ENCODE results near the gene DDIT4.
"Not testable (repeated sequence)": the region's sequence is repeated elsewhere in the genome, so short reads cannot be mapped to it uniquely, and the experiment has no call there.

Gene DDIT4, protein sequence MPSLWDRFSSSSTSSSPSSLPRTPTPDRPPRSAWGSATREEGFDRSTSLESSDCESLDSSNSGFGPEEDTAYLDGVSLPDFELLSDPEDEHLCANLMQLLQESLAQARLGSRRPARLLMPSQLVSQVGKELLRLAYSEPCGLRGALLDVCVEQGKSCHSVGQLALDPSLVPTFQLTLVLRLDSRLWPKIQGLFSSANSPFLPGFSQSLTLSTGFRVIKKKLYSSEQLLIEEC

DNA sequence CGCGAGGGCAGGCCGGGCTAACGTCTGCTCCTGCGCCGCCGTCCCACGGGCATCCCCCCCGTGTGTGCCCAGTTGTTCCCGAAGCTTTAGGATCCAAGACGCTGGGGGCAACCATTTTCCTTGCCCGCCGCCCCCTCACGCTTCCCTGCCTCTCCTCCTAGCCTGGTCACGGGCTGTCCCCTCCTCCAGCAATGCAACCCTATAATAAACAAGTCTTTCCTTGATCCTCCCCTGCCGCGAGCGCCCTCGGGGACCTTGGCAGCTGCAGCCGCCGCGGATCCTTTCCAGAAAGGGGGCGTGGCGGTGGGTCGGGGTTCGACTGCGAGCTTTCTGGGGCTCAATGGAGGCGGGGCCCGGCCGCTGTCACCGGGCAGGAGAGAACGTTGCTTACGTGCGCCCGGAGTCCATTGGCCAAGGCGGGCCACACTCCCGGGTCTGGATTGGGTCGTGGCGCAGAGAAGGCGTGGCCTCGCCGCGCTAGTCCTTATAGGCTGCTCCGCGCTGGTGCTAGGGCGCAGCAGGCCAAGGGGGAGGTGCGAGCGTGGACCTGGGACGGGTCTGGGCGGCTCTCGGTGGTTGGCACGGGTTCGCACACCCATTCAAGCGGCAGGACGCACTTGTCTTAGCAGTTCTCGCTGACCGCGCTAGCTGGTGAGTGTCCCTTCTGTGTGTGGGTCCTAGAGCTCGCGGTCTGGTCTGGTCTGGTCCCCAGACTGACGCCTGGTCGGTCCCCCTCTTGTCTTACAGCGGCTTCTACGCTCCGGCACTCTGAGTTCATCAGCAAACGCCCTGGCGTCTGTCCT is at the start of gene DDIT4:
Gene DDIT4, plus strand, starts transcription at position 515 of the 803 bp plus-strand sequence. CDS start 293 bp downstream, outside the sequence.
- Histone ChIP-seq H3K4me3 (ENCODE audit: low read depth in 1 of 2, low read length in 1 of 2) (peak within 1 kb of the TSS; percentile 94 to 97), H3K27ac (peak within 1 kb of the TSS; percentile 92), H3K36me3 (no peaks in the 10 kb centered on the region), H3K9me3 (no peaks in the 10 kb centered on the region), H3K27me3 (no peaks in the 10 kb centered on the region), H3K4me1 (ENCODE audit: control insufficient read depth in 1 of 2, insufficient read depth in 1 of 2, low read depth in 1 of 2, low read length in 1 of 2) (peaks cover 25 to 30% of the 10 kb centered on the region in 2 experiments)
- TF ChIP-seq, protein P1, sequence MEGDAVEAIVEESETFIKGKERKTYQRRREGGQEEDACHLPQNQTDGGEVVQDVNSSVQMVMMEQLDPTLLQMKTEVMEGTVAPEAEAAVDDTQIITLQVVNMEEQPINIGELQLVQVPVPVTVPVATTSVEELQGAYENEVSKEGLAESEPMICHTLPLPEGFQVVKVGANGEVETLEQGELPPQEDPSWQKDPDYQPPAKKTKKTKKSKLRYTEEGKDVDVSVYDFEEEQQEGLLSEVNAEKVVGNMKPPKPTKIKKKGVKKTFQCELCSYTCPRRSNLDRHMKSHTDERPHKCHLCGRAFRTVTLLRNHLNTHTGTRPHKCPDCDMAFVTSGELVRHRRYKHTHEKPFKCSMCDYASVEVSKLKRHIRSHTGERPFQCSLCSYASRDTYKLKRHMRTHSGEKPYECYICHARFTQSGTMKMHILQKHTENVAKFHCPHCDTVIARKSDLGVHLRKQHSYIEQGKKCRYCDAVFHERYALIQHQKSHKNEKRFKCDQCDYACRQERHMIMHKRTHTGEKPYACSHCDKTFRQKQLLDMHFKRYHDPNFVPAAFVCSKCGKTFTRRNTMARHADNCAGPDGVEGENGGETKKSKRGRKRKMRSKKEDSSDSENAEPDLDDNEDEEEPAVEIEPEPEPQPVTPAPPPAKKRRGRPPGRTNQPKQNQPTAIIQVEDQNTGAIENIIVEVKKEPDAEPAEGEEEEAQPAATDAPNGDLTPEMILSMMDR (IDR thresholded peaks at IDR 0.05) = peak; percentile 49

DNA sequence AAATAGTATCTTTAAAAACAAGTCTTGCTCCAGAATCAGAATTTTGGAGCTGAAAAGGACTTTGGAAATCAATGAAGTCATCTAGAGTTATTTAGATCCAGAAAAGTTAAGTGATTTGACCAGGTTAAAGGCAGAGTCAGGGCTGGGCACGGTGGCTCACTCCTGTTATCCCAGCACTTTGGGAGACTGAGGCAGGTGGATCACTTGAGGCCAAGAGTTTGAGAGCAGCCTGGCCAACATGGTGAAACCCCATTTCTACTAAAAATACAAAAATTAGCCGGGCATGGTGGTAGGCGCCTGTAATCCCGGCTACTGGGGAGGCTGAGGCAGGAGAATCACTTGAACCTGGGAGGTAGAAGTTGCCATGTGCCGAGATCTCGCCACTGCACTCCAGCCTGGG is 49.5 kb upstream of the DDIT4 start:
- Histone ChIP-seq H3K4me1 (ENCODE audit: control insufficient read depth in 1 of 2, insufficient read depth in 1 of 2, low read depth in 1 of 2, low read length in 1 of 2) (peaks cover 10 to 12% of the 10 kb centered on the region in 2 experiments), H3K27ac (peak overlapping the region; percentile 51), H3K36me3 (peaks cover 33% of the 10 kb centered on the region)
- H3K27me3 ChIP-seq; H3K4me3 ChIP-seq (ENCODE audit: low read depth in 1 of 2, low read length in 1 of 2); H3K9me3 ChIP-seq: not testable (repeated sequence)

DNA sequence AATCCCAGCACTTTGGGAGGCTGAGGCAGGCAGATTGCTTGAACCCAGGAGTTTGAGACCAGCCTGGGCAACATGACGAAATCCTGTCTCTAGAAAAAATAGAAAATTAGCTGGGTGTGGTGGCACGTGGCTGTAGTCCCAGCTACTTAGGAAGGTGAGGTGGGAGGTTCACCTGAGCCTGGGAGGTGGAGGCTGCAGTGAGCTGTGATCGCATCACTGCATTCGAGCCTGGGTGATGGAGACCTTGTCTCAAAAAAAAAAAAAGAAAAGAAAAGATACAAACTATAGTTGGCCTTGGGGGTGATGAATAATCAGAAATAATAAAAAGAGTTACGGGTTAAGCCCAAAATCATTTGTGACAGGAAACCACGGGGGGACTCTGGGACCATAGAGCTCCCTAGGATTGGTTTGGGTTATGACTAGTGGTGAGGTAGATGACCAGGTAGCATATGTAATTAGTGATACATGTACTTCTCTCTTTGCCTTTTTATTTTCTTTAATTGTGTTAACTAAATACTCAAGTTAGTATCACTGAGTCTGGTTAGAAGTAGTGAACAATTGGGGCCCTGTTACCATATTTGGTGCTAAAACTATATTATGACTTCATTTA is 47.2 kb upstream of the DDIT4 start:
- Histone ChIP-seq H3K27me3 (no peaks in the 10 kb centered on the region), H3K9me3 (no peaks in the 10 kb centered on the region), H3K36me3 (peaks cover 38% of the 10 kb centered on the region), H3K4me3 (ENCODE audit: low read depth in 1 of 2, low read length in 1 of 2) (no peak overlapping the region), H3K27ac (no peak overlapping the region), H3K4me1 (ENCODE audit: control insufficient read depth in 1 of 2, insufficient read depth in 1 of 2, low read depth in 1 of 2, low read length in 1 of 2) (peaks cover 10 to 12% of the 10 kb centered on the region in 2 experiments)
- TF ChIP-seq, protein P1 (IDR thresholded peaks at IDR 0.05) = no peak

DNA sequence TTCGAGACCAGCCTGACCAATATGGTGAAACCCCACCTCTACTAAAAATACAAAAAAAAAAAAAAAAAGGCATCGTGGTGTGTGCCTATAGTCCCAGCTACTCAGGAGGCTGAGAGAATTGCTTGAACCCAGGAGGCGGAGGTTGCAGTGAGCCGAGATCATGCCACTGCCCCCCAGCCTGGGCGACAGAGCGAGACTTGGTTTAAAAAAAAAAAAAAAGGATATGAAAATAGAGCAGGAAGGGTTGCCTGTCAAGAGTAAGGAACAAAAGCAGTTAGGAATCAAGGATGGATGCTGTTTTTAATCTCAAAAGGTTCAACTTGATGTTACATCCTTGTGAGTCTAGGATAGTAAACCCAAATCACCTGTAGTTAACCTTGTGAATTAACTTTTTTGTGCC is 45.9 kb upstream of the DDIT4 start:
- Histone ChIP-seq H3K4me3 (ENCODE audit: low read depth in 1 of 2, low read length in 1 of 2) (no peak overlapping the region), H3K27me3 (no peaks in the 10 kb centered on the region), H3K4me1 (ENCODE audit: control insufficient read depth in 1 of 2, insufficient read depth in 1 of 2, low read depth in 1 of 2, low read length in 1 of 2) (peaks cover 10 to 12% of the 10 kb centered on the region in 2 experiments), H3K36me3 (peaks cover 42% of the 10 kb centered on the region), H3K27ac (no peak overlapping the region), H3K9me3 (no peaks in the 10 kb centered on the region)
- TF ChIP-seq, protein P1 (IDR thresholded peaks at IDR 0.05) = no peak

DNA sequence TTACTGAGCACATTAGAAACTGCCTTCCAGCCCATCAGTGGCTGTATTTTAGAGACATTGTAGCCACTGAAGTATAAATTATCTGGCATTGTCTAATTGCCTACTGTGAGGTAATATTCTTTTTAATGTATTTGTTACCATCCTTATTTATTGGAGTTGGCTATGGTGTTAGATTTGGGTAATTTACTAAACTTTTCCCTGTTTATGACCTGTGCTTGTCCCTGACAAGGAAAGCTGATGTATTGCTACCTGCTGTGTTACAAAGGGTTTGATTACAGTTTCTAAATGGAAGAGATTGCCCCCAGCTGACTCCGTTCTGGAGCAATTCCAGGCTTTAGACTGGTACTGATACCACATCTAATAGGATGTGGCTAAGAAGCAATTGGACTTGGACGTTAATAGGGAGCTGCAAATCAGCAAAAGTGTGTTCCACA is 45.4 kb upstream of the DDIT4 start:
- no peaks in the 10 kb centered on the region for H3K9me3 ChIP-seq
- no peaks in the 10 kb centered on the region for H3K27me3 ChIP-seq
- H3K4me3 ChIP-seq (ENCODE audit: low read depth in 1 of 2, low read length in 1 of 2) = no peak overlapping the region
- peaks cover 47% of the 10 kb centered on the region for H3K36me3 ChIP-seq
- peaks cover 7% of the 10 kb centered on the region in 2 experiments for H3K4me1 ChIP-seq (ENCODE audit: control insufficient read depth in 1 of 2, insufficient read depth in 1 of 2, low read depth in 1 of 2, low read length in 1 of 2)
- TF ChIP-seq, protein P1 (IDR thresholded peaks at IDR 0.05) = no peak
- H3K27ac ChIP-seq = no peak overlapping the region
